Activated CD4-positive, alpha-beta T cell treated with anti-CD3 and anti-CD28 coated beads for 4 hours (primary cell): Measurements from ENCODE around the gene KCNK17.
A peak's percentile ranks its signal among the peaks of the same experiment; 100 is the strongest.

Experiments
- DNase-seq, 2 donors: peaks; one replicate each; pipeline ENCODE4 v3.0.0-alpha.2; 2020

KCNK17 gene

DNA sequence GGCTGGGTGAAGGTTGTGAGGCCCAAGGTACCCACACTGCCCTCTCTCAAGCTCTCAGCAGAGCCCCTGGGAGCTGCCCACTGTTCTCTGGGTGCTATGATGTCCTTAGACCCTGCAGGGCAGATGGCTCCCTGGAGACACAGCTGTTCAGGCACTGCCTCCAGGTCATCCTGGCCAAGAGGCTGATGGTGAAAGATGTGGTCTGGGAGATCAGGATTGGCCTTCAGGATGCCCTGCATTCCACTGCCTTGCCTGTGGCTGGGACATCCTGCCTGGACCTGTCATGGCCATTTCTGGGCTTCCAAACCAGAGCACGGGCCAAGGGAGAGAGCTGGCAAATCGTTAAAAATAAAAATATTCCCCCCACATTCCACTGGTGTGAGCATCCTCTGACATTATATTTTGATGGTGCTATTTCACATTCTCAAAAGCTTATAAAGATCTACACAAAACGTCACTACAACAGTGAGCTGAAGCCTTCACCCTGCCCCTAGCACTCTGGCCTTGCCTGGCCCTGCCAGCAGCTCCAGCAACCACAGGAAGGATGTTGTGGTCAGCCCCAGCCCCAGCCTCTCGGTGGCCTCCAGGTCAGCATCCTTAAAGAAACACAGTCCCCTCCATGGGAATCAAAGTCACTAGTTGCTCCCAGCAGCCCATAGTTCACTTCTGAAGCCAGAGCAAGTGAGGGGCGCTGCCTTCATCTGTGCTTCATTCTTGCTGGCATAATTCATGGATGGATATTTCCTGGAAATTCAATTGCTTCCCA, 21.7 kb upstream of the KCNK17 start:
- DNase-seq, result no peak

DNA sequence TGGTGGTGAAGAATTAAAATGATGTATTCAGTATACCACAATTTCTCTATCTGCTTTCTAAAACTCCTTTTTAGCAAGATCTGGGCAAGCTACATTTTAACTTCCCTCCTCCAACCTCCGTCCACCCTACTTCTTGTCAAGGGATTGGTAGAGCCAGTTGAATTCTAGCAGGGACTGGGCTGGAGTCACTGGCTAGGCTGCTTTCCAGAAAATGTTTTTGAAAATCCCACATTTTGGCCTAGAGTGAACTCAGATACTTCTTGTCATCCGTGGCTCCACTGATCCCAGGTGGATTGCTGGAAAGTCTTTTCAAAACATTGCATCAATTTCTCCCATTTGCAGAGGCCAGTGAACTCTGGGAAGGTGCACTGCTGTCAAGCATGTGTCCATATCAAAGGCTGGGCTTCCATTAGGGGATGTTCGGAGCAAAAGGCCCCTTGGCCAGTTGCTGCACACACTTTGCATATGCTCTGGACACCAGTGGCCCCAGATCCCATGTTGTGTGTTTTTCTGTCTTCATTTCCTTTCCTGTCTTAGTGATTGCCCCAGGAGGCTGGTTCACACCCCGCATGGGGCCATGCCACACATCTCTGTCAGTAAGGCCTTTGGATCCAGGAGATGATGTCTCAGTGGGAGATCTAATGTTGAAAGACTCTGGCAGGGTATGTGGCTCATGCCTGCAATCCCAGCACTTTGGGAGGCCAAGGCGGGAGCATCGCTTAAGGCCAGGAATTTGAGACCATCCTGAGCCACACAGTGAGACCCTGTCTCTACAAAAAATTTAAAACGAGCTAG, 19.6 kb upstream of the KCNK17 start:
- DNase-seq, result no peak

DNA sequence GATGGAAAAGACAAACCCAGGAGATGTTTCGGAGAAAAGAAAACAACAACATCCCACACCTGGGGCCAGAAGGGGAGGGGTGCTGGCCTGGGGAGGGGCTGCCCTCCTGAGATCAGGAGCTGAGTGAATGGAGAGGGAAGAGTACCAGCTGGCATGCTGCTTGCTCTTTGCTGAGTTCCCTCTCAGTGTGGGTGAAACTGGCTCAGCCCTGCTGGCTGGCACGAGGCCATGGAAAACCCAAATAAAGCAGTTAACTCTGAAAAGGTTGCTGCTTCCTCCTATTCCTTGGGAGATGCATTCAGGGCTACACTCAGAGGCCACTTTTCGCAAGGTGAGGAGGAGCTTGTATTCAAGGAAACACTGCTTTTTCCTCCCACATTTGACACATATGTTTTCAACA, 16.3 kb upstream of the KCNK17 start:
- no peak for DNase-seq

DNA sequence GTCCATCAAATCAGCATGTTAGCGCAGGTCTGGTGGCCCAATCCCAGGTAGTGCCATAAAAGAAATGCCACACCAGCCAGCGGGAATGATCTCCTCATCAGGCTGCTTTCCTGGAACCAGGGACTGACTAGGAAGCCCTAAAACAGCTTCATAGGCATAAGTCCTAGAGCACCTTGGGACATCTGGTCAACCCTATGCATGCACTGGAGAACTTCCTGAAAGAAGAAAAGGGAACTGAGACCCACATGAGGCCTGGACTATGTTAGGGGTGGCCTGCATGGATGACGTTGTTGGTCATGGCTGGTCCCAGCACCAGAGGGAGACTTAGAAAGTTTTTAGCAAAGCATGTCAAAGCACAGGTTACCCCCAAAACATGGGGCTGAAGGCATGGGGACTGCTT, 15.8 kb upstream of the KCNK17 start:
- no peak for DNase-seq

DNA sequence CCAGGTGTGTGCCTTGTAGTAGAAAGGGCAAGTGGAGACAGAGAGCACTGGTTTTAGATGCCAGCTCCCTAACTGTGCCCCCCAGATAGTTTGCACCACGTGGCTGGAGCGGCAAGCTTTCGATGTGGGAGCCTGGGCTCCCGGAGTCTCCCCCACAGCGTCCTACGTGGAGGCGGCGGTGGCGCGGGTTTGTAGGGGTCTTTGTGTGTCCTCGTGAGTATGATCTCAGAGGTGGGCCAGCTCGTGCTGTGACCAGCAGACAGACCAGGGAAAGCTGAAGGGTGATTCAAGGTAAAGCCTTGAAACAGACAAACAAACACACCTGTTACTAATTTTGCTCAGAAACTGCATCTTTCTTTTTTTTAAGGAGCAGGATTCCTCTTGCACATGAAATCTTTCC, 13.8 kb upstream of the KCNK17 start:
- DNase-seq, result no peak

DNA sequence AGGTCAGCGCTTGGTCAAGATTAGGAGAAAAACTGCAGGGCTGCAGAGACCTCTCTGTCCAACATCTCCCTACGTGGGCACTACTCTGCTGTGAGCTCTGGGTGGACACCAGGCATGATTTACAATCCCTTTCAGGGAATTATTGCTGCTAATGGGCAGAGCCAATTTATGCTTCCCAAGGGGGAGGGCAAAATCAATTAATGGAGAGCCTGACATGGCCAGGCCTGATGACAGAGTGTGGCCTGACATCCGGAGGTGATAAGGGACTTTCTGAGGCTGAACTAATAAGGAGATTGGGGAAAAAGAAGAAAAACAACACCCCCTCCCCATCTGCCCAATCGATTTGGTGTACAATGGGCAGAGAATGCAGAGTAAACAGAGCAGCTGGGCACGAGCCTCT, 13.3 kb upstream of the KCNK17 start:
- no peak for DNase-seq

DNA sequence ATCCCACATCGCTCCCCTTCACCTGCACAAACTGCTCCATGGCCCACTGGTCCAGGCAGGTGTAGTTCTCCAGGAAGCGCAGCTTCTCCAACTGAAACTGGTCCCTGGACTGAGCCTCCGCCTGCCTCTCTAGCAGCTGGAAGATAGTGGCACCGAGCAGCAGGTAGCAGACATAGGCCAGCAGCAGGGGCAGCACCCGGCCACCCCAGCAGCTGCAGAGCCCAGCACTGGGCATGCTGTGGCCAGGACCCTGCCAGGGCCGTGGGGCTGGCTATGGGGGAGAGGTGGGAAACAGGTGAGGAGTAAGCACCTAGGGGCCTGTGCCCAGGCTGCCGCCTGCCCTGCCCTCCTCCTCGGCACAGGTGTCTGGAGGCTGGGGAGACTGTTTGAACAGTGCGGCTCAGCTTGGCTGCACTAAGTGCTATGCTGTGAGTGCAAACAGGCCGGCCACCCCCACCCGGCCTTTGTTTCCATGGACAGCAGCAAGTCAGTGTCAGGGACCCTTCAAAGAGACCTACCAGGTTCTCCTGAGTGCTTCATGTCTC, 8.2 kb upstream of the KCNK17 start, which contains the start of gene KCNK16:
KCNK16 (minus strand) TSS at position 397 of the 545 bp plus-strand sequence; CDS start at position 235, 162 bp downstream.
- DNase-seq, result no peak

DNA sequence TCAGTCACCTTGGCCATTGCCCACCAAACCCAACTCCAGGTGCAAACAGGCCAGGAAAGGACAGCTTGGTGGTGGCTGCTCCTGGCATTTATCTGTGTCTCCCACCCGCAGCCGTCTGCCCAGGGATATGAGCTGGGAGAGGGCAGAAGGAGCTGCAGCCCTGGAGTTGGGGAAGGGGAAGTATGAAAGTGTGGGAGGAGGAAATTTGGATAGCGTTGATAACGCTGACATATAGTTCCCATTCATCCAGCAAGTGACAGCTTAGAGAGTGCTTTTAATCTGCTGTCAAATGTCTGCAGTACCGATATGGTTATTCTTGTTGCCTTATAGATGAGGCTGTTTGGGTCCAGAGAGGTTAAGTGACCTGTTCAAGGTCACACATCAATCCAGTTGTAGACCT, 7.5 kb upstream of the KCNK17 start:
- DNase-seq, result no peak

DNA sequence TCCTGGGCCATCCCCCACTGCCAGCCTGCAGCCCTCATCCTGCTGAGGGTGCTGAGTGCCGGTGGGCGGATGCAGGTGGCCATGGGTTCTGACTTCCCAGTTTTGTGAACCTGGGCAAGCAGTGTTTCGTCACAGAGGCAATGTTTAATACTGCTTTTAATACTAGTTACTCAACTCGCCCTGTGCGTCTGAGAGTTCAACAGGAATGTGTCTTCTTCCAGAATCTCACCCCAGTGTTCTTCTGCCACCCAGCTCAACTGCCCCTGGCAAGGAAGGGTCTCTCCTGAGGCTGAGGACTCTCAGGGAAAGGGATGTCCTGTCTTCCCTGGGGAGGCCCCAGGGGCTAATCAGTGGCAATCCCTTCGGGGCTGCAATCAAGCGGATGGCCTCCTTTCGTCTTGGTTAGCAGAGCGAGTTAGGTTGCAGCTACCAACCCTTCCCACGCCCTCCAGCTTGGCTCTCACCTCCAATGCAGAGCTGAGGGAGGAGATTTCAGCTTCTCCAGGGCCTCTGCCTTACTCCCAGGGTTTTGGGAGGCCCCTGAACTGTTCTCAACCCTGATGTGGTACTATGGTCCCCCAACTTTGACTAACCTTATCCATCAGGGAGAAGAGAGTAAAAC, 6.3 kb upstream of the KCNK17 start:
- no peak for DNase-seq

DNA sequence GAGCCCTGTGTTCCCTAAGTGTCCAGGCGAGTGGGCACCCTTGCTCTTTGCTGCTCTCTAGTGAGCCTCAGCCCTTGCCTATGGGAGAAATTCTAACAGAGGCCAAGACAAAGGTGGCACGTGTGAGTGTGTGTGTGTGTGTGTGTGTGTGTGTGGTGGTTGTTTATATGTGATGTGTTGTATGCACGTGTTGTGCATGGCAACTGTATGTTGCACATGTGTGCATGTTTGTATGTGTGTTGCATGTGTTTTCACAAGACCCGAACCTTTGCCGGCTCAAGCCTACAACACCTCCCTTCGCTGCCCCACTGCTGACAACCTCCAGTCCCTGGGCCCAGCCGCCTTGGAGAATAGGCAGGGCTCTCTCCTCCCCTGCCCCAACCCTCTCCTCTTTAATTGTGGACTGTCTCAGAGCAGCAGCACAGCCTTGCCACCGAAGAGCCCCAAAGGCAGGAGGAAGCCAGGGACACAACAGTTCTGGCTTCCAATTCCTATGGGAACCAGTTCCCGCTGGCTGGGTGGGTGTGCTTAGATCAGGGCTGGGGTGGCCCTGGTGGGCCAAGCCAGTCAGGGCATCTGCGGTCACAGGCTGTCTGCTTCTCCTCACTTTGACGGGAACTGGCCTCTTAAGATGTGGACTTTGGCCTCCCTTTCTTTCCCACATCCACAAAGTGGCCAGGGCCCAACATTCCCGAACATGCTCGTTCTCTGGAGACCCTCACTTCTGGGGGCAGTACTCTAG, 5.6 kb upstream of the KCNK17 start:
- no peak for DNase-seq

DNA sequence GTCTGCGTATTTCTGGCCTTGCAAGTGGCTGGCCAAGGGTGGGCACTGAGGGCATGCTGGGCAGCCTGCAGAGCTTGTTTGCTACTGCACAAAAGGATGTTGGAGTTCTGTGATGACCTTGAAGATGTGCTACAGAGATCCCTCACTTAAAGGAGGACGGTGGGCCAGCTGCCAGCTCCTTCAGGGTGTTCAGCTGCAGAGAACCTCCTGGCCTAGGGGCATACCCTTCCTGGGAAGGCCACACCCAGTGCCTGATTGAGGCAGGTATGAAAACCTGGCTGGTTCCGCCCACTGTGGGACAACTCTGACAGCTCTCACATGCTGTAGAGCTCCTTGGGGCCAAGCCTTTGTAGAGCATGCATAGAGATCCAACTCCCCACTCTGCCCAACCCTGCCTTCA, 3.0 kb upstream of the KCNK17 start:
- no peak for DNase-seq

DNA sequence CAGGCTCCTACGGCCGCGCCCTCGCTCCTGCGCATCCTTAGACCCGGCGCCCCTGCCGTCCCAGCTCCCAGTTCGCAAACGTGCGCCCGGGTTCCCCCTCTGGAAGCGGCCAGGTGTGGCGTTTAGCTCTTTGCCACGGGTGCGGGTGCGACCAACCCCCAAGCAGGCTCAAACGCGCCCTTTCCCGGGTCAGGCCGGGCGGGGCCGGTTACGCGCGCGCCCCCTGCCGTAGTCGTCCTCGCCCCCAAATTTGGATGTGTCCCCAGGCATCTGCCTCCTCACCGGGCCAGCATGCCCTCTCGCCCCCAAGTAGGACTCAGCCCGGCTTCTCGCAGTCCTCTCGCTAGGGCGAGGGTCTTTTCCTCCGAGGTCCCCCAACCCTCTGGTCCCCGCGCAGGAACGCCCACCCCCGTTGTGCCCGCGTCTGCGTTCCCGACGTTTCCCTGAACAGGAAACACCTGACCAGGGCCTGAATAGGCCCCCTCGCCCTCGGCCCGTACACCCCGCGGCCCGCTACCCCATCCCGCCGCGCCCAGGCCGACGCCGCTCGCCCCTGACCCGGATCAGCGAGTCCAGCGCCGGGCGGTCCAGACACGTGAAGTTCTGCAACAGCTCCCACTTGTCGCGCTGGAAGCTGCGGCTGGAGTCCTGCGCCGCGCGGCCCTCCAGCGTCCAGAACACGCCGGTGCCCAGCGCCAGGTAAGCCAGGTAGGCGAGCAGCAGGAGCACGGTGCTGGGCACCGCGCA, 520 bp downstream of the KCNK17 start:
- DNase-seq, result no peak

DNA sequence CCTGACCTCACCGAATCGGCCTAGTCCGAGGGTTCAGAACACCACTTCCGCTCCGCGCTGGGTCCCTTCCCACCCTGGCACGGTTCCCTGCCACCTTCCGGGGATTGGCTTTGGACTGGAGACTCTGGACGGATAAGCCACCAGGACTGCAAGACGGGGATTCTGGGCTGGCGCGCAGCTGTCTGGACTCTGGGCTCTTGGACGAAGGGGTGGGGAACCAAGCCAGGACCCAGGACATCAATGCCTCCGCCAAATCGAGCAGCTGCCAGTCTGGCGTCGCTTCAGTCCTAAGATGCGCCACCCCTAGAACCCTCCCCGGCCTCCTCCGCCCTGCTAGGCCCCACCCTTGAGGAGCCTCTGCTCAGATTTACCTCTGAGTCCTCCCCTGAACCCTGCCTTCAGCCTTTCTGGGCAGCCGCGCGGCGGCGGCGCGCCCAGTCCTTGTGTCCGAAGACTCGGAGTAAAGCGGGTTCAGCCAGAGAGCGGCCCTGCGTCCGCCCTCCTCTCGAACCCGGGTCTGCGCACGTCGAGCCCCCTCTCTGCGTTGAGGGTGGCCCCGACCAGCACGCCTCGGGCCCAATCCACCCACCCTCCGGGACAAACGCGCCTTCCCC, 1.2 kb downstream of the KCNK17 start:
- no peak for DNase-seq

DNA sequence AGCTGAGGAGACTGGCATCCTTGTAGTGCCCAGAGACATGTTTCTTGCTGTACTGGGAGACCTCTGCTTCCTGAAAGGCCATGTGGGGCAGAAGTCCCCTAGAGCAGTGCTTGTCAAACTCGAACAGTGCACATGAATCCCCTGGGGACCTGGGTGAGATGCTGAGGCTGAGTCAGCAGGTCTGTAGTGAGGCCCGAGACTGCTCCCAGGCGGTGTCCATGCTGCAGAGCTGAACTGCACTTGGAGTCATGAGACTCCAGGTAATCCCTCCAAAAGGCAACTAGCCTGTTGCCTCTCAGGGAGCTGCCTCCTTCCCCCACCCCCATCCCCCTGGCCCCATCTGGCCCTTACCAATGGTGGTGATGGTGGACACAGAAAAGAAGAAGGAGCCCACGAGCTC, 3.7 kb downstream of the KCNK17 start:
- DNase-seq, result no peak

DNA sequence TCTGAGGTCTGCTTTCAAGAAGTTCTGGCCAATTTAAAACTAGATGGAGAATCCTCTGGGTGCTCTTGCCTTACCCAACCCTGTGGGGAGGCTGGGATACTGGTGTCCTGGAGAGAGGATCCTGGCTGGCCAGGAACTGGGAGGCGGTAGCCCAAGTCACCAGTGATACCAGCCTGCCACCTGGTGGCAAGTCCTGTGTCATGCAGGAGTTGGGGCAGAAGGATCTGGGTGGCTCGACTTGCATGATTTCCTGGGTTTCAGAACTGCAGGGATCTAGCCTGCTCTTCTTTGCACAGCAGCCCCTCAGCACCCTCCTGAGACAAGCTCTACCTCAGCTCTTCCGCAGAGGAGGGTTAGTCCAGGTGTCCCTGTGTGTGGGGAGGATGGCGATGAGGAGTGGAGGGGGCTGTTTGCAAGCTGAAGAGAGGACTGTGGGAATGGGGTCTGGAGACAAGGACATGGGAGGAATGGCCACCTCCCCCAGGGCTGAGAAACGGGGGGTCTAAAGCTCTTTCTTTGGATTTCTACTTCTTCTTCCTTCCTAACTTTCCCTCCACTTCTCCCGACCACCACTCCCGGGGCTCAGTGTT, 4.2 kb downstream of the KCNK17 start:
- peak; percentile 37 to 47 for DNase-seq

DNA sequence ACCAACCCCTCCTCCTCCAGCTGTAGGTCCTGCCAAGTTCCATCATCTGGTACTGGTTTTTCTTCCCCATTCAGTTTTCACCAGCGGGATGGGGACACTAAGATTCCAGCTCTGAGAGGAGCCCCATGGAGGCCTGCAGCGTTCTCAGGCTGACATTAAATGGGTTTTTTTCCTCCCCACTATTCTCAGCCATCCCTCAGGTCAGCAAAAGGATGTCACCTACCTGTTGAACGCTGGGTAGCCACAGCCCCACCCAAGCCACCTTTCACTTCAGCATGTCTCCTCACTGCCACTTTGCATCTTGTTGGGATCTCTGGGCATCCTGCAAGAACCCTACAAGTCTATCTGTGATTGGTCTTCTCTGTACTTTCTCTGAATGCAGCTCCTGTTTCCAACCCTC, 6.8 kb downstream of the KCNK17 start:
- DNase-seq, result no peak

DNA sequence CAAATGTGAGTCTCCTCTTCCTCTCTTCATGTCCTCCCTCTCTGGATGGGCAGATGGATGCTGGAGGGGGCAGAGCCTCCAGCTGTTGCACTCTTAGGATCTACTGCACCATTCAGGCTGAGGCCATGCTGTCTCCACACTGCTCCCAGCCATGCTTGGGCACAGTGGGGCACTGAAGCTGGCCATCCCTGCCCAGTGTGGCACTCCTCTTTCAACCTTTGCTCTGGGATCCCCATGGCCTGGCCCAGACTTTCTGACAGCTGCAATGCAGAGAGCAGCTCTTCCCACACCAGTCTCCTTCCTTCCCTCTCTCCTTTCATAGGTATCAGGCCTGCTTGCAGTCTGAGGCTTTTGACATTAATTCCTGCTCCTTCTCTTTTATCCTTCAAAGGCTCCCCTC, 9.3 kb downstream of the KCNK17 start:
- DNase-seq, result no peak

DNA sequence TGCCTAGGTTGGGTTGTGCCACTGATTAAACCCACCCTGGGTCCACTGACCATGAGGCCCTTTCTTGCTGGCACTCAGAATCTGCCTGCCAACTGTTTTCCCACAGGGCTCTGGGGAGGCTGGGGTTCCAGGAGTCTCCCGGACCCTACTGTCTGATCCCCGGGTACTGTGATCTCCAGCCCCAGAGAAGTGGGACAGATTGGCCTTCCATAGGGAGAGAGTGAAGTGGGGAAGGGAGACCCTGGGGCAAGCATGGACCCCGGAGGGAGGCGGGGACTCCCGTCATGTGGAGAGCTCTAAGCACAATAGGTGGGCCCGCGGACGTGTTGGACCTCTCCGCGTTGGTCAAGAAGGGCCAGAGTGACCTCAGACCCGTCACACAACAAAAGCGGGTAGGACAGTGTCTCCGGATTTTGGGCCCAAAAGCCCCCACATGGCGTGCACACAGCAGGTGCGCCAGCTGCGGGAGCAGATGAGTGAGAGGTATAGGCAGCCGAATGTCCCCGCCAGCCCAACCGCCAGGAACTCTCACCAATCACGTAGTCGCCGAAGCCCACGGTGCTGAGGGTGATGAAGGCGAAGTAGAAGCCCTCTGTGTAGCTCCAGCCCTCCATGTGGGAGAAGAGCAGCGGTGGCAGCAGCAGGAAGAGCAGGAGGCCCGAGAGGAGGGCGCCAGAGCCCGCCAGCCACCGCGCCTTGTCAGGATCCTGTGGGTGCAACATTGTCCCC, 10.6 kb downstream of the KCNK17 start:
- no peak for DNase-seq

DNA sequence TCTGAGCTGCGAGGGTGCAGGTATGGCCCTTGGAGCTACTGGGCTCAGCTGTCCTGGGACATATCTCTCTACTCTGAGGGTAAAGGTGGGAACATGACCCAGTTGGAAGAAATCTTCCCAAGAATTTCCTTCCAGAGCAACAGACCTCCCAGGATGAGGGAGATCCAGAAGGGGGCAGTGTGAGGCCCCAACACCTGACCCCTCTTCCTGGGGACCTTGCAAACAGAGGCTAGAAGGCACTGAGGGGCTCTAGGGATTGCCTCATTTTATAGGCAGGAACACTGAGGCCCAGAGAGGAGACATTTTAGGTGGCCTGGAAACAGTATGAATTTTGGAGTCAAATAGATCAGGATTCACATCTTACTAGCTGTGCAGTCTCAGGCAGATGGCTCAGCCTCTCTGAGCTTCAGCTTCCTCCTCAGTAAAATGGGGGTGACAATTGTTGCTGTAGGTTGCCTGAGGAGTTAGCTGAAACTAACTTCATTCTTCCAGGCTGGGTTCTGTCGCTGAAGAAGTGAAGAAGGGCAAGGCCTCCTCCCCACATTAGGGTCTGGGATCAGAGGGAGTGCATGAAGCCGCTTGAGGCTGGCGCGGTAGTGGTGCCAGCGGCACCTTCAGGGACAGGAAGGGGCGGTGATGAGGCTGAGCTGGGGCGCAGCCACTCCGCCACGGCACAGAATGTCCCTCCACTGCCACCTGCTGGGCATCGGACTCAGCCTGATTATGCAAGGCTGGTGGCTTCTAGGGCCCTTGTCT, 11.4 kb downstream of the KCNK17 start:
- peak; percentile 83 to 86 for DNase-seq

DNA sequence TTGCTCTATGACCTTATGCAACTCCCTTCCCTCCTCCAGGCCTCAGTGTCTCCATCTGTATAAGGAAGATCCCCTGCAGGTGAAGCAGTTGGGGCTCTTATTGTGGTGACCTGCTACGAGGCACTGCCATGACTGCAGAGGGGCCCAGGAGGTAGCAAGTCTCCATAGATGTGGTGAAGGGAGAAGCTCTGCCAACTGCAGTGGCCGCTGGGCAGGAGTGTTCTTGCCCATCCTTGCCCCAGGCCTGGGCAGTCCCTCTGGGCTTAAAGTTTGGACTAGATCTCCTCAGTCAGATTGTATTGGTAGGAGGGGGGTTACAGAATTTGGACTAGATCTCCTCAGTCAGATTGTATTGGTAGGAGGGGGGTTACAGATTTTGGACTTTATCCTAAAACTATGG, 12.2 kb downstream of the KCNK17 start:
- DNase-seq, result no peak
